GM19240 (cell line): Measurements from ENCODE around the gene FAM111B.
A peak's percentile ranks its signal among the peaks of the same experiment; 100 is the strongest.
"Not testable (repeated sequence)": the region's sequence is repeated elsewhere in the genome, so short reads cannot be mapped to it uniquely, and the experiment has no call there.

Source experiments
- DNase-seq: peaks from one replicate; pipeline ENCODE4 v3.0.0; 2011; ENCODE audit warnings: low spot score; ENCODE audit not compliant: insufficient read length

Gene FAM111B

DNA sequence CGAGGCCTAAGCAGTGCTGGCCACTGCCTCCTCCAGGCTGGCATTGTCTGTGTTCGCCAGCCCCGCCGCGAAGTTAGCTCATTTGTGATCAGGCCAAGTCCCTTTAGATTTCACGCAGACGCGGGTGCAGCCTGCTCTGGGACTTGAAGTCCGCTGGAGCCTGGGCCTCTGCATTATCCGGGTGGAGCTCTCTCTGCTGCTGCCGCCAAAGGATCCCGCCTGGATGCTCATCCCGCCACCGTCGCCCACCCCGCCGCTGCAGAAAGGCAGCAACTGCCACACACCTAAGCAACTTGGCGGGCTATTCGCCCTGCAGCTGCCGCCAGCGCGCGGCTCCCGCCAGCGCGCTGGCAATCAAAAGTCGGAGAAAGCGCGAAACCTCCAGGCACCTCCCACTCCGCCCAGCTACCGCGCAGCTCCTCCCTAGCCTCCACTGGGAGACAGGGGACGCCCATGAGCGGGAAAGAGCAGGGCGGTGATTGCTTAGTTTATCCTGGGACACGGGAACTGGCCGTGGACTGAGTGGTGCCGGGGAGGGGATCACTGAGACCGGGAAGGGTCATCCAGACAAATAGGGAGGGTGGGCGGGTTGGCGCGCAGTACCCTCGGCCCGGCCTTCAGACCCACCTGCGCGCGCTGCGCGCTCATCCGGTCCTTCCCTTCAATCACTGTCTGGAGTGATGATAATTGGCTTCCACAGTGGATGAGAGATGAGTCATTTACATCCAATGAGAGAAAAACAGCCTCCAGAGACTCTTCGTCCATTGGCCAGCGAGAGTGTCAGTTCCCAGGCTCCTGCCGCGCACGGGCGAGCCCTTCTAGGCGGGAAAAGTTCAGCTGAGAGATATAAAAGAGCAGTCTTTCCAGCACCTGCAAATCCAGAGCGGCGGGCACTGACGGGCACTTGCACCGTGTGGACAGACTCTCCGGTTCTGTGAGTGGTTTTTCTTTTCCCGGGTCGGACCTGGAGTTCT is at the start of gene FAM111B:
TSS of gene FAM111B (plus strand) at position 875 of the 974 bp plus-strand sequence. CDS start 2,389 bp downstream, outside the sequence.
- DNase-seq, result peak; percentile 53

DNA sequence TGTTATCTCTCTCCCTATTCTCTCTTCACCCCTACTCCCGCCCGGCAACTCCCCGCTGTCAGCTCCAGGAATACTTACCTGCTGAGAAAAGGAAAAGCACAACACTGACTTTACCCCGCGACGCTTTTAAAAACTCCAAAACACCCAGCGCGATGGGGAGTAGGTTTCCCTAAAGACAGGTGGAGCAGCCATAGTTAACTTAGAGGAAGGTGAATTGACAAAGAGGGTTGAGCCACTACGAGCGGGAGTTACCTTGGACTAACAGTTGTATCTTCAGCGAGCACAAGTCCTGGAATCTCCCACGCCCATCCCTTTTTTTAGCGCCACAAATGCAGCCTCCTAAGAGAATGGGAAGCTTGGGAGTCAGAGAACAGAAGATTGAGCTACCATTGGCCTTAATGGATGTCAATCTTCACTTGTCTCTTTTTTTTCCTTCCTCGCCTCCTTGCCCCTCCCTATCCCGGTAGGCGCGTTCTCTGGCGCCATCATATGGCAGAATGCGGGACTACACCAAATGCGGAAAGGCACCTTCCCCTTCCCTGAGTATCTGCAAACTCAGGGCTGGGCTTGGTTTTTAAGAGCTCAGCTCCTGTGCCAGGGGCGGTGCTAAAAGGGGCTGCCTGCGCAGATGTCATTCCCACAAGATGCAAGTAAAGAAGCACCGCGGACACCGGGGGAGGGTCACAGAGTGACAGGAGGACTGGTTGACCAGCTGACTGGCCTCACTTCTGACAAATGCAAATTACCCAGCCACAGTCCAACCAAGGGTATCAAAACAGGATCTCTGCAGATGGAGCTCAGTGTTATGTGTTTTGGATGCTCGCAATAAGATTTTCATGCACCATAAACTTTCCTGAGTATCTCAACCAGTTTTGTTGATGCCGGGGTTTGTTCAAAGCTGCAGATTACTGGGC is 48.7 kb upstream of the FAM111B start:
- DNase-seq, result peak; percentile 81

- DNase-seq, result not testable (repeated sequence)
Measured at GRCh38 chr11:59060096-59060495, 46.9 kb upstream of the FAM111B start.

- no peak for DNase-seq
Measured at GRCh38 chr11:59062602-59063529, 44.2 kb upstream of the FAM111B start.

GRCh38 chr11:59063996-59064727 is 42.9 kb upstream of the FAM111B start:
- not testable (repeated sequence) for DNase-seq

DNA sequence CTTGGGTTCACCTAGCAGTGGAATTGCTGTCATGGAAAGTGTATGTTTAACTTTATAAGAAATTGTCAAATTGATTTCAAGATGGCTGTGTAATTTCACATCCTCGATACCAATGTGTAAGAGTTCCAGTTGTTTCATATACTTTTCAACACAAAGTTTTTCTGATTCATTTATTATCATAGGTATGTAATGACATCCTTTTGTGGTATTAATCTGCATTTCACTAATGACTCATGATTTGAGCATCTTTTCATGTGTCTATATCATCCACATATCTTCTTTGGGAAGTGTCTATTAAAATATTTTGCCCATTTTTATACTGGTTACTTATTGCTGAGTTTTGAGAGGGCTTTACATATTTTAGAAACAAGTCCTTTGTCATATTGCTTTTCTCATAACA is 38.0 kb upstream of the FAM111B start:
- DNase-seq, result no peak

DNA sequence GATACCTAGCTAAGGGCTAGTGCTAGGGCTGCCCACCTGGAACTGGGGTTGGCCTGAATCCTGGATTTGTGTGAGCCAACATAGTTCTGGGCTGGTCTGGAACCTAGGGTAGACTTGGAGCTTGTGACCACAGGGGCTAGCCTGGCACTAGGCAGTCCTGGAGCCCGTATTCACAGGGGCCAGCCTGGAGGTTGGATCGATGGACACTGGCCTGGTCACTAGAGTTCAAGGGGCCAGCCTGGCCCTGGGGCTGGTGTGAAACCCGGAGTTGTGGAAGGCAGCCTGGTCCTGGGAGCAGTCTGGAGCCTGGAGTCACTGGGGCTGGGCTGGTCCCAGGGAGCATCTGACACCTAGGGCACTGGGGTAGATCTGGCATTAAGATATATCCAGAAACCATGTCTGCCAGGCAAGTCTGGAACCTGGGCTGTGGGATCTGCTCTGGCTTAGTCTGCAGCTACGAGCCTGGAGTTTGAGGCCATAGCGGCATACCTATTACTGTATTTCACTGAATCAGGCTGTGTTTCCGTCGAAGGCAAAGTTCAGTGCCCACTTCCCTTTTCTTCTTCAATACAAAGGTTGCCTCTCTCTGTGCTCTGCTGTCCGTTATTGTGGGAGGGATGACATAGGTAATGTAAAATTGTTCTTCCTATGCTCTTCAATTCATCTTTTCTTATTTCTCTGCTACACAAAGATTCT is 30.0 kb upstream of the FAM111B start:
- no peak for DNase-seq

DNA sequence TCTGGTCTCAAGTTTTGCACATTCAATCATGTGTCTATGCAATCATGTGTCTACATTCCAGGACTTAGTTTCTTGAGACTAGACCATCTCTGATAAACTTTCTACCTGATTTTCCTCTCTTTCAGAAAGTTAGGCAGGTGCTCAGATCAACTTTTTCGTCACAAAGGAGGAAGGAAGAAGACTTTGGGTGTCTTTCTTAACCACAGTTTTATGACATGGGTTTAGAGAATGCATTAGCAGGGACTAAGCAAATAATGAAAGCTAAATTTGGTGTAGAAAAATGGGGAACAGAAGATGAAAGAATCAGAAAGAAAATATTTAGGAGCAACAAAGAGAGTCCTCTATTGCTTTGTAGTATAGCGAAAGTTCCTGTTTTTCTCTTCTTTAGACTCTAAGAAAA is 28.6 kb upstream of the FAM111B start:
- no peak for DNase-seq

DNA sequence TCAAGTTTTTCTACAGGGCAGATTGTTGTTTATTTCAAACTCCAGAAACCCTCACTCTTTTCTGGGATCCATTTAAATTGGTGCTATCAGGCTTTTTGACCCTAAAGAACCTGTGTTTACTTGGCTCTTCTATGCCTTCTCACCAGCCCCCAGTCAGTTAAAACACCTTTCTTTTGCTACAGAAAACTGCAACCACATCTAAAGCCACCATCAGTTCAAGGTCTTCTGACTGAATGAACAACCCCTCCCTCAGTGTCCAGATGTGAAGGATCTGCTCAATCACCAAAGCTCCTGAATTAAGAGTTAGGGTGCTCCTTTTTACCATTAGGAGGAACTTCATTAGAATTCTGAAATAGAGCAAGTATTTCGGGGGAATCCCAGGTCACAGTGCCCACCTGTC is 28.0 kb upstream of the FAM111B start:
- no peak for DNase-seq

DNA sequence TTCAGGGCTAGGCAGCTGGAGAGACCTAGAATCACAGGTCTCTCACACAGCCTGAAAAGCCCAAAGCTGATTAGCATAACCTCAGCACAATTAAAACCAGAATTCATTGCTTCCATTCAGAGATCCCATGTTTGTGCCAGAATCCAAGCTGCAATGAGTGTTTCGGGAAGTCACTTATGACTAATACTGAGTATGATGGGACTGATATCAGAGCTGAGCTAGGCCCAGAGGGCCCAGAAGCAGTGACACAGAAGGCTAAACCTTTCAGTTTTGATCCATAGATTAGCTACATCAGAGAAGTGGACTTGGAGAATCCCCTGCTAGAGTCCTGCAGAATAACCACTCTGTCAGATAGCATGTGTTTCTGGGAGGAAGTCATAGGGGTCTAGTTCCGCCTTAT is 26.6 kb upstream of the FAM111B start:
- not testable (repeated sequence) for DNase-seq

DNA sequence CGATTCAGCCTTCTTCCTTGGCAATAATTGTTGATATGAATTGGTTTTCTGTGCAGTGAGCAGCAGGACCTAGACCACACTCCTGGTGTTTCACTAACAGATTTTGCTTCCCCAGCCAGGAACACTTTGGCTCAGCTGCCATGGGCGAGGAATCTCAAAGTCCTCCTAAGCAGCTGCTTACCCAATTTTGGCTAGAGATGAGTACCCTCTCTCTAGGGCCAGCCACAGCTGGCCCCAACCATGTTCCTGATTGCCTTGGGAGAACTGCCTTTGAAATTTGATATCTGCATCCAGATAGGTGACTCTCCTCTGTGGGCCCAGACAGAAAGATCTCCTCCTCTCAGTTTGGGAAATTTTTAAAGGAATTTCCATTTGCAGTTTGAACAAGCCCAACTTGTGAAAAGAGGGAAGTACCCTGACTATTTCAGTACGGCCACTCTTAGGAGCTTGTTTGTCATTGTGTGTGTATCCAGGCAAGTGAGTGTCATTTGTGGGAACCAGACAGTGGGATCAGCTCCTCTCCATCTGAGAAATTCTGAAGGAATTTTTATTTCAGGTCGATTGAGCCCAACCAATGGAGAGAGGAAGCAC is 25.5 kb upstream of the FAM111B start:
- not testable (repeated sequence) for DNase-seq

DNA sequence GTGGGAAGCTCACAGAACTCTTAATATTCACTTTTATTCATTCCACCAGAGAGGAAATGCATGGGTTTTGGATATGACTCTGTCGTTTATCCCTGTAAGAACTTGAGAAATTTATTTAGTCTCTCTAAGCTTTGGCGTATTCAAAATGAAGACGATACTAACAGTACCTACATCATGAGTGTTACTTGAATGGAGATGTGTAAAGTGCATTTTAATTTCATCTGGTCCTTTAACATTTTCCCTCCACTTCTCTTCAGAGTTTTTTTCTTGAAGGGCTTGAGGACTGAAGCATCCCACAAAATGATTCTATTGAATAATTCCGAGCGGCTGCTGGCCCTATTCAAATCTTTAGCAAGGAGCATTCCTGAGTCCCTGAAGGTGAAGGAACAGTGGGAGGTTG is 21.0 kb upstream of the FAM111B start, which contains the start of gene GLYATL1B:
TSS of gene GLYATL1B (plus strand) at position 301 of the 400 bp plus-strand sequence. CDS start at position 301, 0 bp downstream.
- DNase-seq, result not testable (repeated sequence)

DNA sequence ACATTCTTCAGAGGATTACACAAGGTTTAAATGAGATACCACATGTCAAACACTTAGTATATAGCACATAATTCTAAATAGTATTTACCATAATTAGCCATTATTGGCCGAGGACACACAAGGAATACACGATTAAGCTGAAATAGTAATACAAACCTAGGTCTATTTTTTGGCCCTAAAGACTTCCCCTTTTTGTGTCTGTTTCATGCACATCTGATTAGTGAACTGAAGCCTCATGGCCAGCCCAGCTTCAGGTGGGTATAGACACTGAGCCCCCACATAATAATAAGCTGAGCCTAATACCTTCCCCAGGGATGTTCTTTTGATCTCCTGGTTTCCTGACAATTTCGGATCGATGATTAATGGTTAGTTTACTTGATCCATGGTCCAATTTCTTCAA is 18.9 kb upstream of the FAM111B start:
- DNase-seq, result no peak

DNA sequence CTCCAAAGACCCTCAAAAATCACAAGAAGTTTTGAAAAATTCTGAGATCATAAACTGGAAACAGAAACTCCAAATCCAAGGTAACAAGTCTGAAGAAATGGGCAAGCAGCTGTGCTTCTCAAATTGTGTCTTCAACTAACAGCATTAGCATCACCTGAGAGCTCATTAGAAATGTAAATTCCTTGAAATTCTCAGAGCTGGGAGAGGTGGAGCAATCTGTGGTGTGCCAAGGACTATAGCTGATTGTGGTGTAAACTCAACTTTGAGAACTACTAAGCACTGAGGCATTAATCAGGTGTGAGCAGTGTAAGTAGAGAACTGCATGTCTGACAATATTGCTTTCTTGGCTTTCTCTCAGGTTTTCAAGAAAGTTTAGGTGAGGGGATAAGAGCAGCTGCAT is 13.5 kb upstream of the FAM111B start:
- DNase-seq, result not testable (repeated sequence)

GRCh38 chr11:59095225-59095624 is 11.8 kb upstream of the FAM111B start:
- DNase-seq, result not testable (repeated sequence)

GRCh38 chr11:59095972-59096575 is 11.0 kb upstream of the FAM111B start:
- not testable (repeated sequence) for DNase-seq

DNA sequence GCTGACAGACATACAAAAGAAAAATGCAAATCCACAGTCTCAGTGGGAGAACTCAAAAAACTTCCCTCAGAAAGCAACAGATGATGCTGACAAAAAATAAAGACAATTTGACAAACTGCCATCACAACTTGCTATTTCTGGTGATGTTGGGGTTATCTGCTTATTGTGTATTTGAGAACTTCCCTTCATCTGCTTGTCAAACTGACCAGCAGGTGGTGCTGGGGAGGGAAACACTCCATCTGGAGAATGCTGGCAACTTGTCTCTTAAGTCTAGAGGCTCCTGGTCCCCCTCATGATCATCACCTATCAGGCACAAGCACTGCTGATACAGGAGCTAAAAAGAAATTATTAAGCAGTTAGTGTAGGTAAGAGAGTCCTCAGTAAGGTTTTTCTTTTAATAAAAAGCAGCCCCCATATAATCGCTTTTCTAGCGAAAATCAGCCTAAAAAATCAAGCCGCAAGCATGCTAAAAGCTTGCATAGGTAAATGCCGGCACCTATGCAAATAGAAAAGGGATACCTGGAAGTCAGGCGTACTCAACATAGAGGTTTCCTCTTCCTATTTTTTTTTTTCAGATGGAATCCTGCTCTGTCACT is 9.8 kb upstream of the FAM111B start:
- no peak for DNase-seq

GRCh38 chr11:59097938-59098337 is 9.1 kb upstream of the FAM111B start:
- not testable (repeated sequence) for DNase-seq
